DOHH2 (cell line): ENCODE measurements around the gene ELAVL3.

Experiments used
- H3F3A ChIP-seq: fragments of 200-600 bp; sonication (generic), shearing (Covaris generic); 2 replicates; pipeline ENCODE4 v1.6.0; 2016; ENCODE audit warnings: antibody characterized with exemption, mild to moderate bottlenecking; ENCODE audit not compliant: control insufficient read depth, insufficient read depth
- H3K27ac ChIP-seq: fragments of 200-600 bp; sonication (generic); 2 replicates; pipeline ENCODE4 v1.5.1; 2014; ENCODE audit warnings: low read depth, mild to moderate bottlenecking, low read length, moderate library complexity
- H3K27me3 ChIP-seq: fragments of 200-600 bp; sonication (generic); 2 replicates; pipeline ENCODE4 v1.6.1; 2014; ENCODE audit warnings: mild to moderate bottlenecking, low read length, mixed read lengths; ENCODE audit not compliant: control insufficient read depth
- H3K36me3 ChIP-seq: fragments of 200-600 bp; sonication (generic); 2 replicates; pipeline ENCODE4 v1.6.1; 2014; ENCODE audit warnings: mild to moderate bottlenecking, low read length, moderate library complexity, mixed read lengths; ENCODE audit not compliant: control insufficient read depth
- H3K4me1 ChIP-seq: fragments of 200-600 bp; sonication (generic); 2 replicates; pipeline ENCODE4 v1.6.1; 2014; ENCODE audit warnings: mild to moderate bottlenecking, low read length, mixed read lengths; ENCODE audit not compliant: control insufficient read depth
- H3K4me2 ChIP-seq: fragments of 200-600 bp; sonication (generic); 2 replicates; pipeline ENCODE4 v1.6.0; 2014; ENCODE audit warnings: mild to moderate bottlenecking, low read length, moderate library complexity
- H3K4me3 ChIP-seq: fragments of 200-600 bp; sonication (generic); 2 replicates; pipeline ENCODE4 v1.5.1; 2014; ENCODE audit warnings: mild to moderate bottlenecking, low read length, mixed read lengths
- H3K79me2 ChIP-seq: fragments of 200-600 bp; sonication (generic); 2 replicates; pipeline ENCODE4 v1.6.1; 2014; ENCODE audit warnings: mild to moderate bottlenecking, low read length, mixed read lengths; ENCODE audit not compliant: control insufficient read depth
- H3K9me2 ChIP-seq: fragments of 200-600 bp; sonication (generic); replicated peaks from 2 replicates; pipeline ENCODE4 v1.6.1; 2014; ENCODE audit warnings: mild to moderate bottlenecking, low read length, mixed read lengths; ENCODE audit not compliant: control insufficient read depth
- H3K9me3 ChIP-seq: fragments of 200-600 bp; sonication (generic); 2 replicates; pipeline ENCODE4 v1.6.1; 2014; ENCODE audit warnings: antibody characterized with exemption, low read length, mixed read lengths; ENCODE audit not compliant: control insufficient read depth, insufficient read depth
- H4K20me1 ChIP-seq: fragments of 200-600 bp; sonication (generic); 2 replicates; pipeline ENCODE4 v1.6.0; 2014; ENCODE audit warnings: low read depth, mild to moderate bottlenecking, antibody characterized with exemption, low read length, moderate library complexity; ENCODE audit not compliant: control insufficient read depth, insufficient read depth
- EZH2phosphoT487 ChIP-seq: fragments of 200-600 bp; sonication (generic); IDR thresholded peaks from 2 replicates; pipeline ENCODE4 v1.6.1; 2017; ENCODE audit warnings: borderline replicate concordance, mild to moderate bottlenecking, antibody characterized with exemption, low read length, moderate library complexity, mixed read lengths
- TF ChIP-seq, protein P1 (sequence below): fragments of 200-600 bp; sonication (generic); IDR thresholded peaks from one replicate; pipeline ENCODE4 v1.5.1; 2014; ENCODE audit warnings: antibody characterized with exemption, mild to moderate bottlenecking, low read depth, low read length; ENCODE audit not compliant: poor library complexity, severe bottlenecking

The ELAVL3 gene

DNA sequence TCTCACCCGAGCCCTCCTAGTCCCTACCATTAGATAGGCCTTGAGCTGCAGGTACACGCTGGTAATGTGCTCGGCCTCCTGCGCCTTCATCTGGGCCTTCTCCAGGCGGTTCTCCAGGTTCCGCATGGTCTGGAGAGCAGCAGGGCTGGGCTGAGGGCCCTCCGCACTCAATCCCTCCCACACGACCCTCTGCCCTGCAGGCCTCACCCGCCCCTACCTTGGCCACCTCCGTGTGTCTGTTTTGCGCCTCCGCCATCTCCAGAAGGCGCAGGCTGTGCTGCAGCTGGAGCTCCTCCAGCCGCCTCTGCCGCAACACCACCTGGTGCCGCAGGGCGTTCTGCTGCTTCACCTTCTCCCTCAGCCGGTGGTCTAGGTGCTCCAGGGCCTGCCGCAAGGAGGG is 54.2 kb downstream of the ELAVL3 start:
- no peaks in the 10 kb centered on the region for H3K36me3 ChIP-seq
- H3K27ac ChIP-seq = no peak overlapping the region
- H3F3A ChIP-seq = peaks cover 6% of the 10 kb centered on the region
- H3K9me2 ChIP-seq = no peaks in the 10 kb centered on the region
- no peaks in the 10 kb centered on the region for H4K20me1 ChIP-seq
- no peak overlapping the region for H3K4me3 ChIP-seq
- no peaks in the 10 kb centered on the region for H3K9me3 ChIP-seq
- no peaks in the 10 kb centered on the region for H3K79me2 ChIP-seq
- TF ChIP-seq, protein P1, sequence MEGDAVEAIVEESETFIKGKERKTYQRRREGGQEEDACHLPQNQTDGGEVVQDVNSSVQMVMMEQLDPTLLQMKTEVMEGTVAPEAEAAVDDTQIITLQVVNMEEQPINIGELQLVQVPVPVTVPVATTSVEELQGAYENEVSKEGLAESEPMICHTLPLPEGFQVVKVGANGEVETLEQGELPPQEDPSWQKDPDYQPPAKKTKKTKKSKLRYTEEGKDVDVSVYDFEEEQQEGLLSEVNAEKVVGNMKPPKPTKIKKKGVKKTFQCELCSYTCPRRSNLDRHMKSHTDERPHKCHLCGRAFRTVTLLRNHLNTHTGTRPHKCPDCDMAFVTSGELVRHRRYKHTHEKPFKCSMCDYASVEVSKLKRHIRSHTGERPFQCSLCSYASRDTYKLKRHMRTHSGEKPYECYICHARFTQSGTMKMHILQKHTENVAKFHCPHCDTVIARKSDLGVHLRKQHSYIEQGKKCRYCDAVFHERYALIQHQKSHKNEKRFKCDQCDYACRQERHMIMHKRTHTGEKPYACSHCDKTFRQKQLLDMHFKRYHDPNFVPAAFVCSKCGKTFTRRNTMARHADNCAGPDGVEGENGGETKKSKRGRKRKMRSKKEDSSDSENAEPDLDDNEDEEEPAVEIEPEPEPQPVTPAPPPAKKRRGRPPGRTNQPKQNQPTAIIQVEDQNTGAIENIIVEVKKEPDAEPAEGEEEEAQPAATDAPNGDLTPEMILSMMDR = no peak
- no peak for TF ChIP-seq EZH2phosphoT487
- peaks cover 17% of the 10 kb centered on the region for H3K27me3 ChIP-seq
- peaks cover 18% of the 10 kb centered on the region for H3K4me1 ChIP-seq
- no peak overlapping the region for H3K4me2 ChIP-seq

DNA sequence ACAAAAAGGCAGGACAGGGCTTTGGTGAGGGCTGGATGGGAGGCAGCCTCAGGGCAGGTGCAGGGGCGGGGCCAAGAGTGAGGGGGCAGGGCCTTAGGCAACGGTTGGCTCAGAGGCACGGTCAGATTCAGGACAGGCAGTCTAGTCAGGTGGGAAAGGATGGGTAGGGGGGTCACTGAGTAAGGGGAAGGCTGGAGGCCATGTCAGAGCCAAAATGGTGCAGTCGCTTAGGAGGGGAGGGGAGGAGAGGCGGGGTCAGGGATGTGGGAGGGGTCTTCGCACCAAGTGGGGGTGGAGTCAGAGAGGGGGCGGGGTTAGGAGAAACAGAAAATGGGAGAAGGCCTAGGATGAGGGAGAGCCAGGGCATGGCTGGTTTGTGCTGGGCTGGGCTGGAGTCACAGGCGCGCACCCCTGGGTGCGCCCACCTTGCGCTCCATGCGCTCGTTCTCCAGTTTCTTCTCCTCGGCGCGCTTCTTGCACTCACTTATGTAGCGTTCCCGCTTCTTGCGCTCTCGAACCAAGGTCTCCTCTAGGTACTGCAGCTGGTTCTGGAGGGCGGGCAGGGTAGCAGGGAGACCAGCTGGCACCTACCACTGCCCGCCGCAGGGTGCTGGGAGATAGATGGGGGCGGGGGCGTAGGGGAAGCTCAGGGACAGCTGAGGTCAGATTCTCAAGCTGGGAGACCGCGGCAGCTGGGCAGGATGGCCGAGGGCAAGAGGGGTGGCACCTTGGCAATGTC is 55.0 kb downstream of the ELAVL3 start:
- Histone ChIP-seq H3K4me2 (no peak overlapping the region), H3K36me3 (no peaks in the 10 kb centered on the region), H3K4me3 (no peak overlapping the region), H3K9me3 (no peaks in the 10 kb centered on the region), H4K20me1 (no peaks in the 10 kb centered on the region), H3K79me2 (no peaks in the 10 kb centered on the region), H3K4me1 (peaks cover 25% of the 10 kb centered on the region), H3F3A (peaks cover 6% of the 10 kb centered on the region), H3K27me3 (peaks cover 25% of the 10 kb centered on the region), H3K27ac (no peak overlapping the region), H3K9me2 (no peaks in the 10 kb centered on the region)
- no peak for TF ChIP-seq EZH2phosphoT487
- TF ChIP-seq, protein P1 = no peak

DNA sequence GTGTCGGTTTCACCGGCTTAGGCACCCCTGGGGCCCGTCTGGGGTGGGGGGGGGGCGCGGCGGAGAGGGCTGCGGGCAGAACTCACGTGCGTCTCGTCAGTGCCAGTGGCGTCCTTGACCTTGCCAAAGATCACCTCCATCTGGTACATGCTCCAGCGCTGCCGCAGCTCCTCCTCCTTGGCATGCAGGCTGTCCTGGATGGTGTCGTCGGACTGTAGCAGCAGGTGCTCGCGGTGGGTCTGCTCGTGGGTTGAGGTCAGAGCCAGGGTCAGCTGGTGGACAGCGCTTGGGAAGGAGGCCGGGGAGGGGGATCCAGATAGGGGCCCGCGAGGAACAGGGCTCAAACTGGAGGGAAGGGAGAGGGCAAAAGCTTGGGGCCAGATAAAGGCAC is 57.1 kb downstream of the ELAVL3 start:
- Histone ChIP-seq H3F3A (peaks cover 6% of the 10 kb centered on the region), H3K79me2 (no peaks in the 10 kb centered on the region), H3K4me1 (peaks cover 39% of the 10 kb centered on the region), H3K4me3 (no peak overlapping the region), H3K4me2 (no peak overlapping the region), H3K9me2 (no peaks in the 10 kb centered on the region), H3K27ac (no peak overlapping the region), H4K20me1 (no peaks in the 10 kb centered on the region), H3K36me3 (no peaks in the 10 kb centered on the region), H3K9me3 (no peaks in the 10 kb centered on the region), H3K27me3 (peaks cover 42% of the 10 kb centered on the region)
- TF ChIP-seq EZH2phosphoT487 = no peak

DNA sequence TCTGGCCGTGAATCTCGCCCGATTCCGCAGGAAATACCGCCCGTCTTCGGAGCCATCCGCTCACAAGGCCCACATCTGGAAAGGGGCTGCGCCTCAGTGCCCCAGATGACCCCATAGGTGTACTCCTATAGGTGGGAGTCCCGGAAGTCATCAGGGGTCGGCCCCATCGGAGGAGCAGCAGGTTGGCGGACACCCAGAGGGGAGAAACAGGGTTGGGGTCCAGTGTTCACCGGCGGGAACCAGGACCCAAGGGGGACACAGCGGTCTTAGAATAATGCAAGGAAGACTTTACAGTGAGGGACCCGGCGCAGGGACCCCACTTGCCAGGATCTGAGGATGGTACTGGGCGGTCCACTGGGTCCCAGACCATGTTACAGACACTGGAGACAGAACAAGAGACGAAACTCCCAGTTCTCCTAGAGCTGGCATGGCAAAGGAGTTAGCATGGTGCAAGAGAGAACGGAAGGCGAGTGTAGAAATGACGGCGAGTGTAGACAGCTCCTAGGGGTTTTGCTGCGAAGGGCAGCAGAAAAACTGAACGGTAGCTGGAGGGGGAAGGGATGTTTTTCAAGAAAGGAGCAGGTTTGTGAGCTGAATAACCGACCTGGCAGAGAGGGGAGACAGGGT is 57.6 kb downstream of the ELAVL3 start:
- H3K4me3 ChIP-seq = peak overlapping the region; percentile 48; the same call in 1 of the 2 replicates
- H4K20me1 ChIP-seq = no peaks in the 10 kb centered on the region
- no peaks in the 10 kb centered on the region for H3K9me3 ChIP-seq
- H3K4me1 ChIP-seq = peaks cover 44% of the 10 kb centered on the region
- H3F3A ChIP-seq = peaks cover 6% of the 10 kb centered on the region
- peaks cover 47% of the 10 kb centered on the region for H3K27me3 ChIP-seq
- TF ChIP-seq EZH2phosphoT487 = no peak
- TF ChIP-seq, protein P1 = no peak
- peak overlapping the region; percentile 48 for H3K4me2 ChIP-seq
- H3K27ac ChIP-seq = no peak overlapping the region
- H3K36me3 ChIP-seq = no peaks in the 10 kb centered on the region
- H3K9me2 ChIP-seq = no peaks in the 10 kb centered on the region
- no peaks in the 10 kb centered on the region for H3K79me2 ChIP-seq
